SH-SY5Y (cell line): ENCODE results near the gene PIK3CA.

Source experiments
- GATA2 ChIP-seq: IDR thresholded peaks from 2 replicates; pipeline ENCODE4 v1.6.1; 2011; ENCODE audit warnings: mild to moderate bottlenecking, low read depth, low read length
- GATA3 ChIP-seq: IDR thresholded peaks from 2 replicates; pipeline ENCODE4 v1.6.1; 2011; ENCODE audit warnings: low read depth, mild to moderate bottlenecking, low read length, moderate library complexity

GRCh38 chr3:179174316-179174715 is 26.2 kb downstream of the PIK3CA start:
- TF ChIP-seq GATA3 (no peak), GATA2 (no peak)
